NCI-H1092 treated with DMSO at 0.1 percent for 48 hours (cell line): ENCODE measurements around the gene HMGN1.
"Not testable (repeated sequence)": the region's sequence is repeated elsewhere in the genome, so short reads cannot be mapped to it uniquely, and the experiment has no call there.

Source experiments
- DNase-seq: peaks from one replicate; lab custom pipeline; 2025; lab: John Stamatoyannopoulos, UW

Gene HMGN1, protein sequence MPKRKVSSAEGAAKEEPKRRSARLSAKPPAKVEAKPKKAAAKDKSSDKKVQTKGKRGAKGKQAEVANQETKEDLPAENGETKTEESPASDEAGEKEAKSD

DNA sequence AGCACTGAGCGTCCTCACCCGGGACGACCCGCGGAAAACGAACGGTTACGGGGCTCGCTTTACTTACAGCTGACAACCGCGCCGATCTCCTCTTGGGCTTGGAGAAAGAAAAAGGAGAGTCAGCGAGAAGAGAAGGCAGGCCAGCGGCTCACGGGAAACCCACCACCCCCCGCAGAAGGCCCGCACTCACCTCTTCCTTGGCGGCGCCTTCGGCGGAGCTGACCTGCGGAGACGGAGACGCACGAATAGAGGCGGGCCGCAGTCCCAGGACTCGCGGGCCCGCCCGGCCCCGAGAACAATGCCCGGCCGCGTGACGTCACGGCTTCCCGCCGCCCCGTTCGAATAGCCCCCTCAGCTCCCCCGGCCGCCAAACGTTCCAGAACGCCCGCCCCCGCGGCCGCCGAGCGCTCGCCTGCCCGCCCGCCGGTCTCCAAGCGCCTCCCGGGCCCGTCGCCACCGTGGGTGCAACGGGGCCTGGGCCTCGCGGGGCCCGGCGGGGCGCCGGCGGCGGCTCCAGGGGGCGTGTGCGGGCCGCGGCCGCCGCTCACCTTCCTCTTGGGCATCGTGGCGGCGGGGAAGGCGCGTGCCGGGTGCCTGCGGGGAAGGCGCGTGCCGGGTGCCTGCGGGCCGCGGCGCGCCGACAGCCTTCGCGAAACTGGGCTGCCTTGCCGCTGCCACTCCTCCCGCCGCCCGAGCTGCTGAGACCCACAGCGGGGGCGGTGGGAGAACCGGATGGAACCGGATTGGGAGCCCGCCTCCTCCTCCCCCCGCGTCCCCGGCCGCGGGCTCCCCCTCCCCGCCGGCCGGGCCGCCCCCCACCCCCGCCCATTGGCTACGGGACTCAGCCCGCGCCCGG, at the start of gene HMGN1:
Gene HMGN1 (minus strand): TSS at position 734 of the 856 bp plus-strand sequence. CDS start 171 bp downstream, at position 563.
- peak; percentile 96 for DNase-seq

DNA sequence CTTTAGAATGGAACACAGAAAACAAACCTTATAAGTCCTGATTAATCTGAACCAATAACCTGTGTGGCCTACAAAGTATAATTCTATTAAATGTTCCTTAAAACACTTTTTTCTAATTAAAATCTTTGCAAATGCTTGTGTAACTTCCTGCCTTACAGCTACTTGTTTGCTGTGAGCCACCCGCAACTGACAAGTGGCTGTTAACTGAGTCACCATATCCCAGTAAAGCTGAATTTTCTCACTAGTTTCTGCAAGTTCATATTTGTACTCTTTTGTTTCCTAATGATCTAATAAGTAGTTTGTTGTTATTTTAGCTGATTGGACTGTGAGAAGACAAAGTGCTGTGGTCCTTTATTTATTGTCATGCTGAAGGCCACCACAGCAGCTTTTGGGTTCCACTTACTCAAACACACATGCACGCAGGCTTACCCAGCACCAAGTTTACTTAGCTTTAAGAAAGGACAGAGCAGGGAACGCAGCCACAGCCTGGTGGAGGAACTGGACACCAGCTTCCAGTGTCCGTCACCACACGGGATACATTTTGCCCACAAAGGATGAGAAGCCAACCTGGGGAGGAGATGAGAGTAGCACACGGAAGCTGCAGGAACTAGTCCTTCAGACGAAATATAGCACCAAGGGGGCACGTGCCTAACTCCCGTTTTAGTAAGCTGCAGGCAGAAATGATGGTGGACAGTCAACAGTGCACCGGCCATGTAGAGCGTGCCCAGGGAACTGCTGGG, 48.9 kb upstream of the HMGN1 start:
- DNase-seq = no peak

DNA sequence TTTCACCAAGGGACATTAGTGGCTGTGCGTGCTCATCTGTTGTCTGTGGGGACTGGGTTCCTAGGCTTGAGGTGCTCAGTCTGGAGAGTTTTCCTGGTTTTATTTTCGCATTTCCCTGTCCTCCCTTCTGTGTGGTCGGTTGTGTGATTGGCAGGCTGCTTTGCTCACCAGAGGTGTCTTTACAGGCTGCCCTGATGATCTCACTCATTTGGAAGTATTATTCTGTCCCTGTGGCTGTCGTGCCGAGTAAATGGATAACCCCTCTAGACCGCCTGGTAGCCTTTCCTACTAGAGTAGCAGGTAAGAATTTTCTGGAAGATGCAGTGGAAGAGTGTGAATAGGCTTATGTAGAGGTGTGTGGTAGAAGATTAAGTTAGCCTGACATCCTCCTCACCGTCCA, 44.1 kb upstream of the HMGN1 start:
- DNase-seq = no peak

DNA sequence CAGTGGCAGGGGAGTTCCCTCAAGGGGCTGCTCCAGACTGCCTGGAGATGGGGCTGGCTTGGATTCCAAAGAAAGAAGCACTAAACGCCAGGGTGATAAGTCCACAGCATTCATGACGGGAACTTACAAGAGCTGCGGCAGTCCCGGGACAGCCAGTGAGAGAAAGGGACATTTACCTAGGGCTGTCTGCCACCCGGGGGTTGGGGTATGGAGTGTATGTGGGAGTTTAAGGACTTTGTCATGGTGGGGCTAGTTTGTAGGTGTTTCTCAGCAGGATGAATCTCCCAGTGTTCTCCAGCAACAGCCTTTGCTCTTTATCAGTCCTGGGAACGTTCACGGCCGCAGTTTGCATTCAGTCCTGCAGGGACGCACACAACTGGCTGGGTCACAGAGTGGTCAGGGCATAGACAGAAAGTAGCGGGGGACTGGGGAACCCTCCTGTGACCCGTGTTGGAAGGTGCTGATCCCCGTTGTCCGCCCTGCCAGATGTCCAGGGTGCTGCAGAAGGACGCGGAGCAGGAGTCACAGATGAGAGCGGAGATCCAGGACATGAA, 41.4 kb upstream of the HMGN1 start:
- DNase-seq = no peak

DNA sequence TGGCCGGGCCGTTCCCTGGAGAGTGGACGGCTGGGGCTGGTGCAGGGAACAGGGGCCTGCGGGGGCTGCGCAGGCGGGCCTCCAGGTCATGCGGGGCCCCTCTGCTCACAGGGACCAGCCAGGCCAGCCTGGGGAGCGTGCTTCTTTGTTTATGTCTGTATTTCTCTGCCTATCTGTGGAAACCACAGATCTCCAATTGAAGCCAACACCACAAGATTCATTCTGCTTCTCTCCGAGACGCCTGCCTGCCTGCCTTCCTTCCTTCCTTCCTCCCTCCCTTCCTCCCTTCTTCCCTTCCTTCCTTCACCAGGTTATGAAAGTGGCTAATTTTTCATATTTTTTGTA, 39.9 kb upstream of the HMGN1 start:
- DNase-seq = no peak

DNA sequence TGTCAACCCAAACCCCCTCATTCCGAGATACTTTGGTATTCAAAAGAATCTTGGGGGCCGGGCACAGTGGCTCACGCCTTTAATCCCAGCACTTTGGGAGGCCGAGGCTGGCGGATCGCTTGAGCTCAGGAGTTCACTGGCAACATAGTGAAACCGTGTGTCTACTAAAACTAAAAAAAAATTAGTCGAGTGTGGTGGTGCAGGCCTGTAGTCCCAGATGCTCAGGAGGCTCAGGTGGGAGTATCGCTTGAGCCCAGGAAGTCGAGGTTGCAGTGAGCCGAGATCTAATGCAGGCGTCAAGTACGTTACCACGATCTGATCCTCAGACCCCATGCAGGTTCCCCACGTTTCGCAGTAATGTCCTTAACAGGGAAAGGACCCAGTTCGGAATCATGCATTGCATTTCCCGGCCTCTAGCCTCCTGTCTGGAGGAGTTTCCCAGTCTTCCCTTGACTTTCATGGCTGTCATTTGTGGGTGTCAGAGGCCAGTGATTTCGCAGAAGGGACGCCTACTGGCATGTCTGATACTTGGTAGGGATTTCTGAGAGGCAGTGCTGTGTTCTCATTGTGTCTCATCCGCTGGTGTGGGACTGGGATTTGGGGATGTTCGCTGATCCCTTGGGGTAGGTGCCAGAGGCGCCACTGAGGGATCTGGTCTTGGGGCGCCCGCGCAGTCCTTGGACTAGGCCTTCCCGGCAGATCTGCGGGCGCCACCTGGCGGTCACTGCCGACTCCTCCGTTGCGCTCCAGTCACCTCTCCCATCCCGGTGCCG, 39.3 kb upstream of the HMGN1 start:
- DNase-seq = peak; percentile 84

DNA sequence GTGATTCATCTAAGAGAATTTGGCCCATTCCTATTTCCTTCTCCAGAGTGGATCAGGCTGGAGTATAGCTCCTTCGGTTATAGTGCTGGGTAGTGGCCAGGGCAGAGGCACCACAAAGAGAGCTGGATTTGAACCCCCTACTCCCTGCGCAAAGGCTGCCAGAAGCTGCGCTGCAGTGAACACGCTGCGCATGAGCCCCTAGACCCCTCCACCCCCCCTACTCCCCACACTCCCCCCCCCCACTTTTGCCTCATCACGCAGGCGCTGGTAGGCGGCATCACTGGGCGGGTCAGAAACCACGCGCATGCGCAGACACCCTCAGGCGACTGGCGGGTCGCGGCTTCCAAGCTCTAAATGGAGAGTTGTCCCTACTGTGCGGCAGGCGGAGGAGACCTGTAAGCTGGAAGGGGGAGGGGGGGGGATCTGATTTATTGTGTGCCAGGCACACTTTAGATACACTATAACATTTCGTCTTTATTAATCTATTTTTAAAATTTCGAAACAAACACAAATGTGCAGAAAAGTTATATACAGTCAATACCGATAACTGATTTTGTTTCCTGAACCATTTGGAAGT, 38.7 kb upstream of the HMGN1 start:
- DNase-seq = peak; percentile 95

DNA sequence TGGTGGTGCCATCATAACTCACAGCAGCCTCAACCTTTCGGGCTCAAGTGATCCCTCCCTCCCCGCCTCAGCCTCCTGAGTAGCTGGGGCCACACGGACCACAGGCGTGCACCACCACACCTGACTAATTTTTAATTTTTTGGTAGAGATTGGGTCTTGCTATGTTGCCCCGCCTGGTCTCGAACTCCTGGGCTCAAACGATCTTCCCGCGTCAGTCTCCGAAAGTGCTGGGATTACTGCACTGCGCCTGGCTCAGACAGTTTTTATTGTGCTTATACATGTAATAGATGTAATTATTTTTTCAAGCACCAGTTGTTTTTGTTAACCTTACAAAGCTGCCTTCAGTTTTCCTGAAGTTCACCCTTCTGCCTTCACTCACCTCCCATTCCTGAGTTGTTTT, 38.0 kb upstream of the HMGN1 start:
- no peak for DNase-seq

DNA sequence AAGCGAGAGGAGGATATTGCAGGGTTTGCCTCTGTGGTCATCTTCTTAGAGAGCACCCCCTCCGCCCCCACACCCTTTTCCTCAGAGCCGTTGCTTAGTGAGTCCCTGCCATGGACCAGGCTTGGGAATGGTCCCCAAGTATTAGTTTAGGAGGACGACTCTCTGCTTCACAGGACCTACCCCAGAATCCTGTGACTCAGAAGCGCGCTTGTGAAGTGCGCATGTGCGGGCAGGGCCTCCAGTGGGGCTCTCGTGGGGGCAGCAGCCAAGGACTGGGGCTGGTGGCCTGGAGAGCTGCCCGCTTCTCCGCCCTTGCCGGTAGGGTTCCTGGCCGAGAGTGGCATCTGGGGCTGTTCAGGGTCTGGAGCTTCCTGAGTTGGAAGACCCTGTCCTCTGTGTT, 37.3 kb upstream of the HMGN1 start:
- peak; percentile 30 for DNase-seq

DNA sequence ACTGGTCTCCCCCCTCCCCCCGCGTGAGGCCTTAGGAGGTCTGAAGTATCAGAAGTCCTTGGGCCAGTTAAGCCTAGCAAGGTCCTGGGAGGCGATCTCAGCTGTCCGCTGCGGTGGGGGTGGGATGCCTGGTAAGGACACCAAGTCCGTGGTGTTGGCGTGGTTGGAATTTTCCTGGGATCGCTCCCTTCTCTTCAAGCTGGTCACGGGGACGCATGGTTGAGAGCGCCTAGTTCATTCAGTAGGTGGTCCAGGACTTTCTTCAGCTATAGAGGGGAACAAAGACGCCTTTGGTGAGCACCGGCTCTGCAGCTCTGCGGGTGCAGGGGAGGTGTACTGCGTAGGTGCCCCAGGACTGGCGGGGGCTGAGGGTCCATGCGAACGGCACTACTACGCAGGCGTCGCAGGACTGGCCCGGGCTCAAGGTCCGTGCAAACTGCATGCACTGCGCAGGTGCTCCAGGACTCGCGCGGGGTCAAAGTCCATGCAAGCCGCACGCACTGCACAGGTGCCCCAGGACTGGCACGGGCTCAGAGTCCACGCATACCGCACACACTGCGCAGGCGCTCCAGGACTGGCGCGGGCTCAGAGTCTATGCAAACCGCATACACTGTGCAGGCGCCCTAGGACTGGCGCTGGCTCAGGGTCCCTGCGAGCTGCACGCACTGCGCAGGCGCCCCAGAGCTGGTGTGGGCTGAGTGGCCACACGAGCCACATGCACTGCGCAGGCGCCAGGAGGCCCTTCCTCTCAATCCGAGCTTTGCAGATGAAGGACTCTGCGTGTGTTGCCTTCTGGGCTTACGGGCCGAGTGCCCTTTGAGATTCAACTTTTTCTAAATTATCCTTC, 36.6 kb upstream of the HMGN1 start:
- DNase-seq = peak; percentile 68

DNA sequence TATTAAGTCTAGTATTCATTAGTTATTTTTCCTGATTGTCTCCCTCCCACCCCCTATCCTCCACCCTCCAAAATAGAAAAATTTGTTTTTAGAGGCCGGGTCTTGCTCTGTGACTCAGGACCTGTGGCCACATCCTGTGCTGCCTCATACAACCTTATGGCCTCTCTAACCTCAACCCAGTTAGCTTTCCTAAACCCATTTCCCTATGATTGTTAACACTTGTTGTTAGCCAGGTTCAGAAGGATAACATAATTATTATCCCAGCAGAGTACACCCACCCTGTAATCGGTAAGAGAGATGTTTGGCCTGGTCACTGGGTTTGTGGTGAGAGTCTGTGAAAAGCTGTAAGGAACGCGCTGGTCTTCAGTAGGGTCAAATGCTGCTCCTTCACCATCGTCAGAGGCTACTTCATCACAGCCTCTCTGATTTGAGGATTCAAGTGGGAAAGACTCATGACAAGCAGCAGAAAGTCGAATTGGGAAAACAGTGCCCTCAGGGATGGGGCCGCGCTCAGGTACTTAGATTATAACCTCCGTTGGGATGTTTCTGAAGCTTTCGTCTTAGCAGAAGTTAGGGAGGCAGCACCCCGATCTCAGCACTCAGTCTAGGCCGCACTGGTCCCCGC, 35.9 kb upstream of the HMGN1 start:
- no peak for DNase-seq

DNA sequence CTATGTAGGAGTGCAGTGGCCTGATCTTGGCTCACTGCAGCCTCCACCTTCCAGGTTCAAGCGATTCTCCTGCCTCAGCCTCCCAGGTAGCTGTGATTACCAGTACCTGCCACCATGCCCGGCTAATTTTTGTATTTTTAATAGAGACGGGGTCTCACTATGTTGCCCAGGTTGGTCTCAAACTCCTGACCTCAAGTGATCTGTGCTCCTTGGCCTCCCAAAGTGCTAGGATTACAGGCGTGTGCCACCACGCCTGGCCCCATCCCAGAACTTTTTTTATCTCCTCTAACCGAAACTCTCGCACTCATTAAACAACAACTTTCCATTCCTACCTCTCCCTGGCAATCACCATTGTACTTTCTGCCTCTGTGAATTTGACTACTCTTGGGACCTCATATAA, 33.2 kb upstream of the HMGN1 start:
- DNase-seq = not testable (repeated sequence)

DNA sequence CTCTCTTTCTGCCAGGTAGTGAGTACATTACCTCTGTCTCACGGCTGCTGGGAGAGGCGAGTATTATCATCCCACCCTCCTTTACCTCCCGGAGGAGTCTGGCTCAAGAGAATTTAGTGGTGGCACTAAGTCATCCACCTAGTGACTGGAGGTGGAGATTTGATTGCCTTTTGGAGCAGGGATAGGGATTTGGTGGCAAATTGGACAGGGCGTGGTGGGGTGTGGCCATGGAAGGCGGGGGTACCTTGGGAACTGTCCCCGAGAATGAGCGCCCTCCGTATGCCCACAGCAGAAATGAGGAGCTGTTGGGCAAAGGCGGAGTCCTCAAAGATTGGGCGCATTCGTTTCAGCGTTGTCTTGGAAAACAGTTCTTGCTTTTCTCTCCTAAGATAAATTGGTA, 32.1 kb upstream of the HMGN1 start:
- DNase-seq = no peak

DNA sequence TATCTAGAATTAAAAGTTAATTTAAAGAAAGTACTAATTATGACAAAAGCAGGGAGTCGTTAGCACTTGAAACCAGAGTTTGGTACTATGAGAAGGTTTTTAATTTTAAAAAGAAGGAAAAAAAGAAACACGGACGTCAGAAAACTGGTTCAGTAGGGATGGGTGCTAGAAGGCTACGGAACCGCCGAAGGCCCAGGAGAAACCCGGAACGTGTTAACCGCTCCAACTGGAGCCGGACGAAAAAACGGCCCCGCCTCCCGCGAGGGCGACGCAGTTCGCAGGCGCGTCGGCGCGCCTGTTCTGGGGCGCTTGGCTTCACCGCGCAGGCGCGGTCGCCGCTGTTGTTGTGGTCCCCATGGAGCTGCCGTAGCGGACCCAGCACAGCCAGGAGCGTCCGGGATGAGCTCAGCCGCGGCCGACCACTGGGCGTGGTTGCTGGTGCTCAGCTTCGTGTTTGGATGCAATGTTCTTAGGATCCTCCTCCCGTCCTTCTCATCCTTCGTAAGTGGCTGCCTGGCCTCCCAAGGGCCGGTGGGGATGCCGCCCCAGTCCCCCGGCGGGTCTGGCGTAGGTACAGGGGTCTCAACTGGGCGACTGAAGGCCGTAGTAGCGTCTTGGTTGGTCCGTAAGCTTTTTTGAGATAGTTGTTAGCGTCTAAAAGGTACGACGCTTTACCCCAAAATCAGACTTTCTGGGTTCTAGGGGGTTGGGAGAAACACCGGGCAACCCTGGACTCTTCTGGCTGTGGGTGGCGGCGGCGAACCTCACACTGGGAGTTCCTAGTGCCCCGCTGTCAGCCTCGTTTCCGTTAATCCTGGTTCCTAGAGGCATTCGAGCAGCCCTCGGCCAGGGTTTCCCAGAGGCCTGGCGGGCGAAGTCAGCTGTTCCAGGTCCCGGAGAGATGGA, 31.4 kb upstream of the HMGN1 start:
- DNase-seq = peak; percentile 88

DNA sequence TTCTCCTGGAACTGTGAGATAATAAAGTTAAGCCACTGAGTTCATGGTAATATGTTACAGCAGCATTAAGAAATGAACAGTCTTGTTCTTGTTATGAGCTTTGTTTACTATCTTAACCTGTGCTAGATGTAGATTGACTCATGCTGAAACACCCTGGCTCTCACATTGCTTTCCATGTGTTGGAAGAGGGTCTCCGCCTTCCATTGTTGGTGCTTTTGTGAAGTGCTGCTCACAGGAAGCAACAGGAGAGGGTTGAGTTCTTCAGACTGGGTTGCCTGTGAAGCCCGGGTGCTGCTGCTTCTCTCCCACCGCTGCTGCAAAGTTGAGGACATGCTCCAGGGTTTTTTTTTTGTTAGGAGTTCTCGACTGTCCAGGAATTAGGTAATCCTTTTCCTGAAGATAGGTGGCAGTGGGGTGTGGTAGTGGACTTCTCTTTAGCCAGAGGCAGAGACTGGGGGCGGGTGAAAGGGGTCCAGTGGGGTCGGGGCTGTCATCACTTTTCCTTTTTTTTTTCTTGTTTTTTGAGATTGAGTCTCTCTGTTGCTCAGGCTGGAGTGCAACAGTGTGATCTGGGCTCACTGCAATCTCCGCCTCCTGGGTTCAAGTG, 28.7 kb upstream of the HMGN1 start:
- DNase-seq = no peak

DNA sequence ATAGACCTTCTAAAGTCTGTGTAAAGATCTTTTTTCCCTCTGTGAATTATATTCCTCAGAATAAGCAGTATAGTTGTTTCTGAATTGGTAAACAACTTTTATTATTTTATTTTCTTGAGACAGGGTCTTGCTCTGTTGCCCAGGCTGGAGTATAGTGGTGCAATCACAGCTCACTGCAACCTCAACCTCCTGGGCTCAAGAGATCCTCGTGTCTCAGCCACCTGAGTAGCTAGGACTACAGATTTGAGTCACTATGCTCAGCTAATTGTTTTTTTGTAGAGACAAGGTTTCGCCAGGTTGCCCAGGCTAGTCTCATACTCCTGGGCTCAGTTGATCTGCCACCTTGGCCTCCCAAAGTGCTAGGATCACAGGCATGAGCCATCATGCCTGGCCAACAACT, 26.6 kb upstream of the HMGN1 start:
- no peak for DNase-seq

DNA sequence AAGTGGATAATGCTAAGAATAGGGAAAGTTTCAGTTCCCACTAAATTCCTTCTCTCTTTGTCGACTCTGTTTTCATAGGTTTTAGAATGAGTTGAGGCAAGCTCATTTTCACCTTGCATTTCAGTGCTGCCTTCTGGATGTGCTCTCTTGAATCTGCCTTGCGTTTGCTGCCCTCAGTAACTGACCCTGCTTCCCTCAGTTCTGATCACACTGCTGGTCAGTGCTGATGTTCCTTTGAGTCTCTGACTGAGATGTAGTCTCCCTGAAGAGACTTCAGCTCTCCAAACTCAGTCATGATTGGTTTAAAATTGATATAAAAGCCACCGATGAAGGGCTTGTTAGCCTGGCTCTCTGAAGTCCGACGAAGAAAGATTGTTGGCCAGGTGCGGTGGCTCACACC, 25.2 kb upstream of the HMGN1 start:
- no peak for DNase-seq

DNA sequence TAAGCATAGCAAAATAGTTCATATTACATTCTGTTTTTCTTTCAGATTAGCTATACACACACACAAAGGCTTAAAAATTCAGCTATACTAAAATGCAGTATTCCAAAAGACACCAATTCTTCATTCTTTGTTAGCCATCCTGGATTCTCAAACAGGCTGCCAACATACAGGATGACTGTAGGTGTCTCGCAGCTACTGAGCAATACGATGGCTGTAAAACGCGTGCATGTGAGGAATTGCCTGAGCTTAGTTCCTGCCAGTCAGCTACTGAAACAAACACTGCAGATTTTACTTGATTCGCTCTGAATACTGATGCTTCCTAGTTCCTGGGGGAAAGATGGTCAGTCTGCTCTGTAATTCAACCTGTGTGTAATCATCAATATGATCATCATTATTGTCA, 24.7 kb upstream of the HMGN1 start:
- DNase-seq = peak; percentile 20

DNA sequence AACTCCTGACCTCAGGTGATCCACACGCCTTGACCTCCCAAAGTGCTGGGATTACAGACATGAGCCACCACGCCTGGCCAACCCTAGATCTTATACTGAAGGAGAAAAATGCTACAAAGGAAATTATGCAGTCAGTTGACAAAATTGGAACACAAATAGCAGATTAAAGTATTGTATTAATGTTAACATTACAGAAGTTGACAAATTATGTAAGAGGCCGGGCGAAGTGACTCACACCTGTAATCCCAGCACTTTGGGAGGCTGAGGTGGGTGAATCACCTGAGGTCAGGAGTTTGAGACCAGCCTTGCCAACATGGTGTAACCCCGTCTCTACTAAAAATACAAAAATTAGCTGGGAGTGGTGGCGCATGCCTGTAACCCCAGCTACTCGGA, 21.0 kb upstream of the HMGN1 start:
- not testable (repeated sequence) for DNase-seq
